ENCODE data around the gene PPARA. TPM values are rescaled to one million over a fixed set of nuclear protein-coding genes. Genes with fewer than 3 reads are reported as not detected.

Gene PPARA
- total and polyA plus RNA-seq, 2 donors (not counting 3 experiments of a cell fraction or from before 2014, with no cell fraction given) = 3.1 to 10.7 TPM

- Histone ChIP-seq H3K9ac (replicated peaks; ENCODE audit: extremely low read depth, insufficient read depth, low read length) (no peak overlapping the region), H3K9me1 (replicated peaks; ENCODE audit: control insufficient read depth, extremely low read depth, insufficient read depth, low read length) (no peaks in the 10 kb centered on the region), H3K27ac (ENCODE audit: insufficient read depth, low read depth, low read length) (no peak overlapping the region), H3K79me2 (ENCODE audit: control insufficient read depth, insufficient read depth, low read length) (no peaks in the 10 kb centered on the region), H3K27me3 (ENCODE audit: control insufficient read depth in 2 of 2, insufficient read depth in 2 of 2, low read length in 2 of 2) (no peaks in the 10 kb centered on the region), H4K20me1 (replicated peaks; ENCODE audit: control insufficient read depth, extremely low read depth, insufficient read depth, low read length) (no peaks in the 10 kb centered on the region), H3K4me3 (replicated peaks in 1 of 3; ENCODE audit: insufficient read depth in 1 of 3, low read depth in 1 of 3, low read length in 3 of 3) (no peak overlapping the region), H3K36me3 (ENCODE audit: control insufficient read depth in 2 of 2, extremely low read depth in 1 of 2, insufficient read depth in 2 of 2, low read length in 2 of 2) (no peaks in the 10 kb centered on the region), H3K4me1 (ENCODE audit: control insufficient read depth, extremely low read depth, insufficient read depth, low read length) (no peaks in the 10 kb centered on the region), H3K9me3 (replicated peaks; ENCODE audit: control insufficient read depth, insufficient read depth, low read length) (no peaks in the 10 kb centered on the region), H2AFZ (ENCODE audit: low read depth, low read length) (no peak overlapping the region), H3K4me2 (ENCODE audit: insufficient read depth, low read length) (no peak overlapping the region)
- DNase-seq (ENCODE audit: low read depth, low spot score) (no peak), FAIRE-seq (no peak)
- ChIA-PET POLR2A (no interaction called here), CTCF (no interaction called here)
- dilution Hi-C loops (cut with MboI; ENCODE audit: extremely low pct_ligation_motif_present, low sequenced_read_pairs) = no loop called here
- no TSS peak for BruUV-seq (replicated peaks)
- TF ChIP-seq EZH2 (IDR thresholded peaks at IDR 0.05; ENCODE audit: borderline replicate concordance, low read depth, low read length, severe bottlenecking) = no peak
- TF ChIP-seq MYC (IDR thresholded peaks at IDR 0.05; ENCODE audit: low read depth, low read length) = no peak
- TF ChIP-seq GATA2 (IDR thresholded peaks at IDR 0.05; ENCODE audit: insufficient read depth, insufficient read length, low read depth, low read length) = no peak
- TF ChIP-seq, protein P1, sequence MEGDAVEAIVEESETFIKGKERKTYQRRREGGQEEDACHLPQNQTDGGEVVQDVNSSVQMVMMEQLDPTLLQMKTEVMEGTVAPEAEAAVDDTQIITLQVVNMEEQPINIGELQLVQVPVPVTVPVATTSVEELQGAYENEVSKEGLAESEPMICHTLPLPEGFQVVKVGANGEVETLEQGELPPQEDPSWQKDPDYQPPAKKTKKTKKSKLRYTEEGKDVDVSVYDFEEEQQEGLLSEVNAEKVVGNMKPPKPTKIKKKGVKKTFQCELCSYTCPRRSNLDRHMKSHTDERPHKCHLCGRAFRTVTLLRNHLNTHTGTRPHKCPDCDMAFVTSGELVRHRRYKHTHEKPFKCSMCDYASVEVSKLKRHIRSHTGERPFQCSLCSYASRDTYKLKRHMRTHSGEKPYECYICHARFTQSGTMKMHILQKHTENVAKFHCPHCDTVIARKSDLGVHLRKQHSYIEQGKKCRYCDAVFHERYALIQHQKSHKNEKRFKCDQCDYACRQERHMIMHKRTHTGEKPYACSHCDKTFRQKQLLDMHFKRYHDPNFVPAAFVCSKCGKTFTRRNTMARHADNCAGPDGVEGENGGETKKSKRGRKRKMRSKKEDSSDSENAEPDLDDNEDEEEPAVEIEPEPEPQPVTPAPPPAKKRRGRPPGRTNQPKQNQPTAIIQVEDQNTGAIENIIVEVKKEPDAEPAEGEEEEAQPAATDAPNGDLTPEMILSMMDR (IDR thresholded peaks at IDR 0.05; ENCODE audit: extremely low read depth in 1 of 2, insufficient read depth in 1 of 2, low read depth in 1 of 2, low read length in 2 of 2) = no peak
- TF ChIP-seq JUN (IDR thresholded peaks at IDR 0.05; ENCODE audit: borderline replicate concordance, insufficient read depth, insufficient read length, low read depth) = no peak
- no peak for TF ChIP-seq FOS (IDR thresholded peaks at IDR 0.05; ENCODE audit: borderline replicate concordance, insufficient read depth, low read length)
- TF ChIP-seq, protein P2, sequence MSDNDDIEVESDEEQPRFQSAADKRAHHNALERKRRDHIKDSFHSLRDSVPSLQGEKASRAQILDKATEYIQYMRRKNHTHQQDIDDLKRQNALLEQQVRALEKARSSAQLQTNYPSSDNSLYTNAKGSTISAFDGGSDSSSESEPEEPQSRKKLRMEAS (IDR thresholded peaks at IDR 0.05; ENCODE audit: insufficient read depth, insufficient read length) = no peak
- intact Hi-C loops (cut with micrococcal nuclease) = no loop called here
Measured at GRCh38 chr22:46125816-46126765, 24.2 kb upstream of the PPARA start.
